Activated naive CD4-positive, alpha-beta T cell treated with anti-CD3 and anti-CD28 coated beads, Interleukin-2, amount 50 U/mL, for 24 hours (primary cell): ENCODE measurements around the gene KRTAP10-10.
"Not testable (repeated sequence)": the region's sequence is repeated elsewhere in the genome, so short reads cannot be mapped to it uniquely, and the experiment has no call there.

Source experiments
- H3K27ac Mint-ChIP-seq: one replicate; pipeline ENCODE4 v1.8.0; 2021; ENCODE audit warnings: mild to moderate bottlenecking, mixed read lengths
- H3K27me3 Mint-ChIP-seq: one replicate; pipeline ENCODE4 v1.8.0; 2021; ENCODE audit warnings: mixed read lengths
- H3K36me3 Mint-ChIP-seq: one replicate; pipeline ENCODE4 v1.8.0; 2021; ENCODE audit warnings: mixed read lengths
- H3K4me1 Mint-ChIP-seq: one replicate; pipeline ENCODE4 v1.8.0; 2021; ENCODE audit warnings: mixed read lengths
- H3K4me3 Mint-ChIP-seq: one replicate; pipeline ENCODE4 v1.8.0; 2021; ENCODE audit warnings: mild to moderate bottlenecking, mixed read lengths
- H3K9me3 Mint-ChIP-seq: one replicate; pipeline ENCODE4 v1.8.0; 2021; ENCODE audit warnings: mixed read lengths

KRTAP10-10 gene

GRCh38 chr21:44599264-44600029 is 37.7 kb upstream of the KRTAP10-10 start:
- Mint-ChIP-seq H3K9me3 (no peaks in the 10 kb centered on the region), H3K27me3 (no peaks in the 10 kb centered on the region), H3K27ac (no peak overlapping the region), H3K36me3 (peaks cover 1% of the 10 kb centered on the region), H3K4me3 (no peak overlapping the region), H3K4me1 (peaks cover 3% of the 10 kb centered on the region)

GRCh38 chr21:44600118-44600978 is 36.8 kb upstream of the KRTAP10-10 start, which contains the start of gene KRTAP10-7:
TSS of gene KRTAP10-7 (plus strand) at chr21:44600597. CDS start at chr21:44600622, 25 bp downstream.
- H3K27me3 Mint-ChIP-seq, H3K36me3 Mint-ChIP-seq, H3K4me3 Mint-ChIP-seq, H3K9me3 Mint-ChIP-seq, H3K27ac Mint-ChIP-seq, H3K4me1 Mint-ChIP-seq: not testable (repeated sequence)

- H3K27me3 Mint-ChIP-seq, H3K36me3 Mint-ChIP-seq, H3K27ac Mint-ChIP-seq, H3K4me3 Mint-ChIP-seq, H3K9me3 Mint-ChIP-seq, H3K4me1 Mint-ChIP-seq: not testable (repeated sequence)
These were observed 36.1 kb upstream of the KRTAP10-10 start for GRCh38 chr21:44601091-44601490.

- Mint-ChIP-seq H3K9me3 (no peaks in the 10 kb centered on the region), H3K4me1 (no peaks in the 10 kb centered on the region), H3K27ac (no peak overlapping the region), H3K36me3 (peaks cover 1% of the 10 kb centered on the region), H3K27me3 (no peaks in the 10 kb centered on the region), H3K4me3 (no peak overlapping the region)
These were observed 35.3 kb upstream of the KRTAP10-10 start for GRCh38 chr21:44601596-44602462.

GRCh38 chr21:44602463-44602850 is 34.7 kb upstream of the KRTAP10-10 start:
- H3K36me3 Mint-ChIP-seq = peaks cover 1% of the 10 kb centered on the region
- H3K9me3 Mint-ChIP-seq = no peaks in the 10 kb centered on the region
- H3K27ac Mint-ChIP-seq = no peak overlapping the region
- H3K4me3 Mint-ChIP-seq = no peak overlapping the region
- H3K4me1 Mint-ChIP-seq = no peaks in the 10 kb centered on the region
- no peaks in the 10 kb centered on the region for H3K27me3 Mint-ChIP-seq

GRCh38 chr21:44603109-44603875 is 33.9 kb upstream of the KRTAP10-10 start:
- no peaks in the 10 kb centered on the region for H3K27me3 Mint-ChIP-seq
- no peaks in the 10 kb centered on the region for H3K4me1 Mint-ChIP-seq
- no peak overlapping the region for H3K27ac Mint-ChIP-seq
- H3K36me3 Mint-ChIP-seq = peaks cover 1% of the 10 kb centered on the region
- no peak overlapping the region for H3K4me3 Mint-ChIP-seq
- no peaks in the 10 kb centered on the region for H3K9me3 Mint-ChIP-seq

- H3K4me3 Mint-ChIP-seq = no peak overlapping the region
- no peaks in the 10 kb centered on the region for H3K4me1 Mint-ChIP-seq
- H3K9me3 Mint-ChIP-seq = peaks cover 3% of the 10 kb centered on the region
- H3K27ac Mint-ChIP-seq = no peak overlapping the region
- H3K36me3 Mint-ChIP-seq = peaks cover 2% of the 10 kb centered on the region
- H3K27me3 Mint-ChIP-seq = no peaks in the 10 kb centered on the region
These were observed 33.2 kb upstream of the KRTAP10-10 start for GRCh38 chr21:44603911-44604310.

- Mint-ChIP-seq H3K36me3 (peaks cover 7% of the 10 kb centered on the region), H3K9me3 (peaks cover 14% of the 10 kb centered on the region), H3K27me3 (no peaks in the 10 kb centered on the region), H3K27ac (no peak overlapping the region), H3K4me1 (no peaks in the 10 kb centered on the region), H3K4me3 (no peak overlapping the region)
These were observed 30.7 kb upstream of the KRTAP10-10 start for GRCh38 chr21:44606495-44606894.

GRCh38 chr21:44609193-44609592 is 28.0 kb upstream of the KRTAP10-10 start:
- Mint-ChIP-seq H3K27me3 (no peaks in the 10 kb centered on the region), H3K4me3 (no peak overlapping the region), H3K9me3 (peaks cover 14% of the 10 kb centered on the region), H3K4me1 (peaks cover 5% of the 10 kb centered on the region), H3K36me3 (peaks cover 7% of the 10 kb centered on the region), H3K27ac (no peak overlapping the region)

- not testable (repeated sequence) for H3K27ac Mint-ChIP-seq, H3K4me3 Mint-ChIP-seq, H3K36me3 Mint-ChIP-seq, H3K27me3 Mint-ChIP-seq, H3K4me1 Mint-ChIP-seq
- H3K9me3 Mint-ChIP-seq = peaks cover 14% of the 10 kb centered on the region
These were observed 26.9 kb upstream of the KRTAP10-10 start for GRCh38 chr21:44610157-44610843.

GRCh38 chr21:44611551-44611950 is 25.6 kb upstream of the KRTAP10-10 start:
- H3K4me1 Mint-ChIP-seq = peaks cover 19% of the 10 kb centered on the region
- H3K27ac Mint-ChIP-seq = no peak overlapping the region
- H3K4me3 Mint-ChIP-seq = no peak overlapping the region

GRCh38 chr21:44612029-44612486 is 25.1 kb upstream of the KRTAP10-10 start, which contains the start of gene KRTAP10-8:
TSS of gene KRTAP10-8 (plus strand) at chr21:44612079. CDS start at chr21:44612101, 22 bp downstream.
- no peak within 1 kb of the TSS for H3K4me3 Mint-ChIP-seq
- H3K4me1 Mint-ChIP-seq = peaks cover 24% of the 10 kb centered on the region

More at GRCh38 chr21:44611551-44611950, 25.6 kb upstream of the KRTAP10-10 start:
- no peaks in the 10 kb centered on the region for H3K27me3 Mint-ChIP-seq
- H3K9me3 Mint-ChIP-seq = peaks cover 14% of the 10 kb centered on the region
- H3K36me3 Mint-ChIP-seq = peaks cover 7% of the 10 kb centered on the region

GRCh38 chr21:44612669-44613229 is 24.4 kb upstream of the KRTAP10-10 start:
- Mint-ChIP-seq H3K36me3 (peaks cover 7% of the 10 kb centered on the region), H3K4me1 (peaks cover 31% of the 10 kb centered on the region), H3K4me3 (no peak overlapping the region), H3K9me3 (peaks cover 14% of the 10 kb centered on the region), H3K27me3 (no peaks in the 10 kb centered on the region), H3K27ac (no peak overlapping the region)

More at GRCh38 chr21:44612029-44612486, 25.1 kb upstream of the KRTAP10-10 start, which contains the start of gene KRTAP10-8:
- H3K27ac Mint-ChIP-seq = no peak within 1 kb of the TSS
- H3K9me3 Mint-ChIP-seq = peaks cover 14% of the 10 kb centered on the region
- peaks cover 7% of the 10 kb centered on the region for H3K36me3 Mint-ChIP-seq
- no peaks in the 10 kb centered on the region for H3K27me3 Mint-ChIP-seq
